ENCODE measurements around the gene ASMT.
"Not testable (repeated sequence)": the region's sequence is repeated elsewhere in the genome, so short reads cannot be mapped to it uniquely, and the experiment has no call there.

Gene ASMT

GRCh38 chrX:1598021-1598875 lies 16.6 kb upstream of the ASMT start:
- DNase-seq: no peak

- no peak for DNase-seq
Observed at GRCh38 chrX:1598876-1599790, 15.7 kb upstream of the ASMT start.

GRCh38 chrX:1599791-1600405 lies 15.0 kb upstream of the ASMT start:
- no peak for DNase-seq

GRCh38 chrX:1600406-1601050 lies 14.3 kb upstream of the ASMT start:
- DNase-seq: no peak

- no peak for DNase-seq
Observed at GRCh38 chrX:1601051-1601767, 13.7 kb upstream of the ASMT start.

- DNase-seq: no peak
Observed at GRCh38 chrX:1601768-1602085, 13.1 kb upstream of the ASMT start.

GRCh38 chrX:1602299-1602698 lies 12.6 kb upstream of the ASMT start:
- DNase-seq: no peak

GRCh38 chrX:1606496-1606895 lies 8.4 kb upstream of the ASMT start:
- DNase-seq: no peak

GRCh38 chrX:1609311-1609710 lies 5.5 kb upstream of the ASMT start:
- DNase-seq: no peak

- no peak for DNase-seq
Observed at GRCh38 chrX:1609762-1610161, 5.1 kb upstream of the ASMT start.

GRCh38 chrX:1610166-1610565 lies 4.7 kb upstream of the ASMT start:
- DNase-seq: no peak

GRCh38 chrX:1610736-1611135 lies 4.1 kb upstream of the ASMT start:
- DNase-seq: no peak

- no peak for DNase-seq
Observed at GRCh38 chrX:1612641-1613286, 2.1 kb upstream of the ASMT start.

- DNase-seq: peak; percentile 24
Observed at GRCh38 chrX:1618689-1619088, 3.8 kb downstream of the ASMT start.

- no peak for DNase-seq
Observed at GRCh38 chrX:1623691-1624090, 8.8 kb downstream of the ASMT start.

GRCh38 chrX:1624158-1624860 lies 9.4 kb downstream of the ASMT start:
- DNase-seq: not testable (repeated sequence)

- DNase-seq: not testable (repeated sequence)
Observed at GRCh38 chrX:1624861-1625215, 10.0 kb downstream of the ASMT start.

GRCh38 chrX:1629244-1629643 lies 14.4 kb downstream of the ASMT start:
- no peak for DNase-seq

GRCh38 chrX:1646009-1646408 lies 31.1 kb downstream of the ASMT start:
- DNase-seq: no peak

- no peak for DNase-seq
Observed at GRCh38 chrX:1649621-1650020, 34.8 kb downstream of the ASMT start.
